Ovary (tissue), 9 donors: ENCODE data around the gene TIMM10. TPM values are rescaled to one million over a fixed set of nuclear protein-coding genes. Genes with fewer than 3 reads are reported as not detected.

Experiments used
- DNase-seq, 5 donors: peaks; one replicate each; pipeline ENCODE4 v3.0.0-alpha.2; 2019 to 2020
- H3K27ac ChIP-seq, 2 donors: fragments of 200-600 bp; one replicate each; pipeline versions ENCODE4 v1.5.1 to v1.8.0; 2019 to 2022
- H3K27me3 ChIP-seq: fragments of 200-600 bp; one replicate; pipeline ENCODE4 v1.8.0; 2022
- H3K36me3 ChIP-seq: fragments of 200-600 bp; sonication (generic); one replicate; pipeline ENCODE4 v1.5.1; 2019
- H3K4me1 ChIP-seq: one replicate; pipeline ENCODE4 v1.8.1; 2013; ENCODE audit warnings: mild to moderate bottlenecking, moderate library complexity; ENCODE audit not compliant: insufficient read depth
- H3K4me3 ChIP-seq: fragments of 200-600 bp; sonication (generic); one replicate; pipeline ENCODE4 v1.5.1; 2017
- H3K9me3 ChIP-seq, 2 donors: fragments of 200-600 bp in 1 of 2; sonication (generic) in 1 of 2; one replicate each; pipeline versions ENCODE4 v1.5.1 to v1.8.1; 2013 to 2019; ENCODE audit warnings: mild to moderate bottlenecking in 1 of 2, moderate library complexity in 1 of 2
- EP300 ChIP-seq: sonication (generic); formaldehyde crosslinking; IDR thresholded peaks from one replicate; pipeline ENCODE4 v1.6.1; 2017; ENCODE audit warnings: antibody characterized with exemption
- POLR2A ChIP-seq: fragments of 450-650 bp; IDR thresholded peaks from one replicate; pipeline ENCODE4 v1.6.1; 2017; ENCODE audit warnings: antibody characterized with exemption, mild to moderate bottlenecking, moderate library complexity
- WGBS, 3 donors: extraction: QIAGEN DNeasy Blood & Tissue Kit in 1 of 3; methylation state at CpG; one replicate each; pipeline versions ENCODE4 v1.1.5 to v1.1.7; 2013 to 2017; 5-methylcytosine and 5-hydroxymethylcytosine counted together
- intact Hi-C, 4 donors: fragments of 100-400 bp; cut with DNase I; formaldehyde crosslinking; loops; one replicate each; pipeline versions ENCODE4 v1.11.0 to v1.15.1; 2022 to 2023
- polyA plus RNA-seq, 2 donors: library from polyadenylated mRNA; stranded (reverse); fragments of 200-250 nt in 1 of 2; fragments of 350-450 nt in 1 of 2; fragmentation: Illumina TruSeq in 1 of 2; extraction: RNeasy Lipid Tissue Mini Kit (QIAGEN cat#74804) in 1 of 2; gene quantifications; one replicate each; pipeline ENCODE4 v1.2.3, GENCODE V29; 2013 to 2014
- total RNA-seq, 7 donors: library from RNA; depleted of rRNA in 2 of 7; stranded (reverse); fragments of >200 nt in 2 of 7; fragmentation: NEBNext Ultra II Directional in 3 of 7; extraction: Animal tissue kit (Norgen Biotek cat#: 25700) in 3 of 7; gene quantifications; one replicate each; pipeline versions ENCODE4 v1.1.0 to v1.2.4, GENCODE V29; 2016 to 2023
- TF ChIP-seq, protein P1 (sequence below), 3 donors: fragments of 450-650 bp in 2 of 3; fragments of 200-600 bp in 1 of 3; IDR thresholded peaks; one replicate each; pipeline versions ENCODE4 v1.5.1 to v1.8.0; 2016 to 2022; ENCODE audit warnings: antibody characterized with exemption in 3 of 3, mild to moderate bottlenecking in 1 of 3
- donor health status: DM: no; HTN: no; CAD: no; lungs with moderate emphysema.
- donor health status: DM: no; HTN: no; CAD: no.
- donor health status: Bipolar disorder and iron deficiency.
- donor health status: DM: yes; HTN: yes; CAD: no.
- donor health status: DM: no; HTN: no; CAD: no.
- donor health status: DM: yes; HTN: yes; CAD: no.

Gene TIMM10
- total and polyA plus RNA-seq, 9 donors, result 23.4 to 42.0 (median 36.6) TPM

DNA sequence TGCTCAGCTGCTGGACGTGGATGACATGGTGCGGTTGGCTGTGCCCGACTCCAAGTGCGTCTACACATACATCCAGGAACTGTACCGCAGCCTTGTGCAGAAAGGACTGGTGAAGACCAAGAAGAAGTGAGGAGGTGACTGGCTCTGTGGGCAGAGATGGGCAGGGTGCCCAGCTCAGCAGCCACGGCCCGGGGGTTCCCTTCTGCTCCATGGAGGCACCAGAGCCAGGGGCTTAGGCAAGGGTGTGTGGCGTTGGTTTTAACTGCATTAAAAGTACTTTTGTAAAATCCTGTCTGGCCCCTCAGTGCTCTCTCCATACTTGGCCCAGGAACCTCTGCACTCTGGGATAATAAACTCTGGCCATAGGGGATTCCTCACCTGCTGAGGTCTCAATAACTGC is 19.4 kb upstream of the TIMM10 start:
- intact Hi-C loops, result no loop called here
- Histone ChIP-seq H3K4me3 (no peak overlapping the region), H3K36me3 (no peaks in the 10 kb centered on the region), H3K9me3 (no peaks in the 10 kb centered on the region), H3K27me3 (no peaks in the 10 kb centered on the region), H3K27ac (no peak overlapping the region), H3K4me1 (peaks cover 9% of the 10 kb centered on the region)
- peak in 1 of 5 donors; percentile 26 for DNase-seq
- 73 to 89% (median 85%) methylated on average over 8 of the region's 8 CpGs for WGBS, 3 donors
- TF ChIP-seq POLR2A, result no peak
- TF ChIP-seq, protein P1, sequence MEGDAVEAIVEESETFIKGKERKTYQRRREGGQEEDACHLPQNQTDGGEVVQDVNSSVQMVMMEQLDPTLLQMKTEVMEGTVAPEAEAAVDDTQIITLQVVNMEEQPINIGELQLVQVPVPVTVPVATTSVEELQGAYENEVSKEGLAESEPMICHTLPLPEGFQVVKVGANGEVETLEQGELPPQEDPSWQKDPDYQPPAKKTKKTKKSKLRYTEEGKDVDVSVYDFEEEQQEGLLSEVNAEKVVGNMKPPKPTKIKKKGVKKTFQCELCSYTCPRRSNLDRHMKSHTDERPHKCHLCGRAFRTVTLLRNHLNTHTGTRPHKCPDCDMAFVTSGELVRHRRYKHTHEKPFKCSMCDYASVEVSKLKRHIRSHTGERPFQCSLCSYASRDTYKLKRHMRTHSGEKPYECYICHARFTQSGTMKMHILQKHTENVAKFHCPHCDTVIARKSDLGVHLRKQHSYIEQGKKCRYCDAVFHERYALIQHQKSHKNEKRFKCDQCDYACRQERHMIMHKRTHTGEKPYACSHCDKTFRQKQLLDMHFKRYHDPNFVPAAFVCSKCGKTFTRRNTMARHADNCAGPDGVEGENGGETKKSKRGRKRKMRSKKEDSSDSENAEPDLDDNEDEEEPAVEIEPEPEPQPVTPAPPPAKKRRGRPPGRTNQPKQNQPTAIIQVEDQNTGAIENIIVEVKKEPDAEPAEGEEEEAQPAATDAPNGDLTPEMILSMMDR (IDR thresholded peaks at IDR 0.05), result no peak
- no peak for TF ChIP-seq EP300

DNA sequence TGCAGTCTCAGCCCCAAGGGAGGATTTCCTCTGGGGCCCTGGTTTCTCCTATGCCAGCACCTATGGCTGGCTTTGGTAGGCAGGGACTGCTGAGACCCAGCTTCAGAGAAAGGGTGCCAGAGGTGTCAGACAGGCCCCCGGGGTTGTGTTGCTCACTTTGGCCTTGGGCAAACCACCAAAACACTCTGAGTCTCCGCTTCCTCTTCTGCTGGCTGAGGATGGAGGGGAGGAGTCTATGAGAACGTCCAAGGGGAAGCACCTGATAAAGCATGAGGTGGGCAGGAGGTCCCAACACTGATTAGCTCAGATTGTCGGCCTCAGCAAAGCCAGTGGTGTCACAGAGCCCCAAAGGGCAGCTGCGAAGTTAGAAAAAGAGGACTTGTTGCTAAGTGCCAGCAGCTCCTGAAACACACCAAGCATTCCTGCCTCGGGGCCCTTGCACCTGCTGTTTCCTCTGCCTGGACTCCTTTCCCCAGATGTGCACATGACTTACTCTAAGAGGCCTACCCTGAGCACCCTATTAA is 17.4 kb upstream of the TIMM10 start:
- intact Hi-C loops, result no loop called here

GRCh38 chr11:57546869-57547475 is 16.4 kb upstream of the TIMM10 start:
- intact Hi-C loops, result no loop called here
- DNase-seq, result no peak
- Histone ChIP-seq H3K27me3 (no peaks in the 10 kb centered on the region), H3K36me3 (no peaks in the 10 kb centered on the region), H3K9me3 (no peaks in the 10 kb centered on the region), H3K4me1 (peaks cover 9% of the 10 kb centered on the region), H3K4me3 (no peak overlapping the region), H3K27ac (peak overlapping the region in 1 of 2 donors; percentile 45)
- 58 to 63% (median 59%) methylated on average over 5 of the region's 5 CpGs for WGBS, 3 donors
- no peak for TF ChIP-seq EP300
- TF ChIP-seq, protein P1 (IDR thresholded peaks at IDR 0.05), result no peak
- TF ChIP-seq POLR2A, result no peak

More for the DNA sequence above, 17.4 kb upstream of the TIMM10 start:
- Histone ChIP-seq H3K27me3 (no peaks in the 10 kb centered on the region), H3K4me3 (no peak overlapping the region), H3K27ac (peak overlapping the region in 1 of 2 donors; percentile 45), H3K9me3 (no peaks in the 10 kb centered on the region), H3K4me1 (peaks cover 9% of the 10 kb centered on the region), H3K36me3 (no peaks in the 10 kb centered on the region)
- peak; percentile 50 to 66 (median 65) for DNase-seq
- TF ChIP-seq, protein P1 (IDR thresholded peaks at IDR 0.05), result no peak
- 17 to 19% (median 18%) methylated on average over 6 of the region's 6 CpGs for WGBS, 3 donors

DNA sequence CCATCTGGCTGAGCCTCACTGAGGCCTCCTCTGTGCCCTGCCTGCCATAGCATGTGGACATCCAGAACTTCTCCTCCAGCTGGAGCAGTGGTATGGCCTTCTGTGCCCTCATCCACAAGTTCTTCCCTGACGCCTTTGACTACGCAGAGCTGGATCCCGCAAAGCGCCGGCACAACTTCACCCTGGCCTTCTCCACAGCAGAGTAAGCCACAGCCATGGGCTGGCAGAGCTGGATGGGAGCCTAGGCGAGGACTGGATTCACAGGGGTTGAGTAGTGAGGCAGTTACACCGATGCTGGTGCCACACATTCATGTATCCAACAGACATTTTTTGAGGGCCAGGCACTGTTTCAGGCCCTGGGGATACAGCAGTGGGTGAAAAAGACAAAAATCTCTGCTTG is 15.9 kb upstream of the TIMM10 start:
- Histone ChIP-seq H3K27ac (no peak overlapping the region), H3K36me3 (no peaks in the 10 kb centered on the region), H3K4me1 (peaks cover 9% of the 10 kb centered on the region), H3K27me3 (no peaks in the 10 kb centered on the region), H3K9me3 (no peaks in the 10 kb centered on the region), H3K4me3 (no peak overlapping the region)
- TF ChIP-seq, protein P1 (IDR thresholded peaks at IDR 0.05), result no peak
- no peak for TF ChIP-seq EP300
- no peak for TF ChIP-seq POLR2A
- no peak for DNase-seq
- intact Hi-C loops, result no loop called here
- WGBS, 3 donors, result 93 to 99% (median 98%) methylated on average over 7 of the region's 7 CpGs
